Choroid plexus epithelial cell (primary cell): ENCODE measurements around the gene CCNK.

Source experiments
- DNase-seq: peaks from one replicate; pipeline ENCODE4 v3.0.0-alpha.2; 2010; ENCODE audit warnings: low read depth
- H3K4me3 ChIP-seq: 2 replicates; pipeline ENCODE4 v1.5.1; 2011; ENCODE audit warnings: low read depth, mild to moderate bottlenecking, control low read depth, low read length, moderate library complexity
- CTCF ChIP-seq: conservative IDR thresholded peaks from 2 replicates; pipeline ENCODE4 v1.5.1; 2011; ENCODE audit warnings: low read depth, mild to moderate bottlenecking, control low read depth, inconsistent platforms, low read length, moderate library complexity

CCNK gene

GRCh38 chr14:99452968-99453367 lies 28.2 kb upstream of the CCNK start:
- DNase-seq = no peak
- no peak for TF ChIP-seq CTCF
- no peak overlapping the region for H3K4me3 ChIP-seq

- no peak overlapping the region for H3K4me3 ChIP-seq
- TF ChIP-seq CTCF = no peak
- DNase-seq = peak; percentile 30
These were observed 27.0 kb upstream of the CCNK start for GRCh38 chr14:99454246-99454645.

- DNase-seq = no peak
- no peak for TF ChIP-seq CTCF
- H3K4me3 ChIP-seq = no peak overlapping the region
These were observed 21.6 kb upstream of the CCNK start for GRCh38 chr14:99459481-99460100.

DNA sequence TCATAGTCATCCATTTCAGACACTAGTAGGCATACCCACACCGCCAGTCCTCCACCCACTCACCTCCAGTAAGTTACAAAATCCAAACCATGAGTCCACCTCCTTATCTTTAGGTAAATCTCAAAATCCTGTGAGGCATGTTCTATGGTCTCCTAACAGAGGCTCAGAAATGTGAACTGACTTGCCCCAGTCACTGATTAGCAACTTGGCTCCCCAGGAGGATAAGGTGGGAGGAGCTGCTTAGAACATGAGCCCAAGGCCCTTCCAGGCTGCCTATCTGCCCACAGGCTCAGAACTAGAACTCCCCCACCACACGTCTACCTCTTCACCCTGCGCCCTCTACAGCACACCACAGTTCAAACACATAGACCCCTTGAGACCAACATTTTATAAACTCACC lies 20.4 kb upstream of the CCNK start:
- DNase-seq = peak; percentile 15
- no peak for TF ChIP-seq CTCF
- H3K4me3 ChIP-seq = no peak overlapping the region

DNA sequence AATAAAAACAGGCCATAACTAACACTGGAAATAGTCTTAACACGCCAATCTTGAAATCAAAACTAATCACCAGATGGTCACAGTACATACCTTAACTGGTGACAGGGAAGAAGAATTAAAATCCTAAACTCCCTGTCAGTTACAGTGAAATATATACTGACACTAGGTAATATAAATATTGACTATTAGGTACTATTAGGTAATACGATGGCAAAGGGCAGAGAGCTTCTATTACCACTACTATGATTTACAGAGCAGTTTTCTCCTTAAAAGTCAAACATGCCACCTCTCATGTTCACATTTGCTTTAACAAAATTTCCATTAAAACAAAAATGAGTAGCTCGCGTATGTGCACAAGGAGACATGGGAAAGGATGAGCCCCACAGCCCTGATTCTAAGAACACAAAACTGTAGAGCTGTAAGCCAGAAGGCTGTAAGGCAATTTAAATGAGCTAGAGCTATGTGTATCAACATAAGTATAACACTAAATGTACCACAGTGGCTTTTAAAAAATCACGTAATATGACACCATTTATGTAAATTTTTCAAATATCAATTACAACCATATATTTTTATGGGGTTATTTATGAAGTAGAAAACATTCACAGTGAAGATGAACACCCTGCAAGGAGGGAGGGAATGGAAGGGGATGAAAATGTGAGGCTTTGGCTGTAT lies 19.7 kb upstream of the CCNK start:
- TF ChIP-seq CTCF = no peak
- H3K4me3 ChIP-seq = no peak overlapping the region
- no peak for DNase-seq

GRCh38 chr14:99462210-99462609 lies 19.0 kb upstream of the CCNK start:
- TF ChIP-seq CTCF = no peak
- H3K4me3 ChIP-seq = no peak overlapping the region
- DNase-seq = no peak

DNA sequence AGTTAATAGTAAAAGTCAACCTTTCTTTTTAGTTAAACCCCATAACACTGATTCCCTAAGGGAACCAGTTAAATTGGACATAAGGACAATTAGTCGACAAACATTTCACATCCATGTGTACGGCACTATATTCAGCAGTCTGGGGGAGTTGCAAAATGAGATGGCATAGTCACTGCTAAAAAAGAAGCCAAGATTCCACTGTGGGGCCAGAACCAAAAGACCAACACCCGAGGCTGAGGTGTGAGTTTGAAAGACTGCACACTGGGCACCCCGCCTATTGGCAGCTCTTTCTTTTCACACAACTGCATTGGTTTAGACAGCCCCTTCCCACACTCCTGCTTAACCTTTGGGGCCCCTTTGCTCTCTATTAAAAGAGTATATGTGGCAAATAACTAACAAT lies 17.2 kb upstream of the CCNK start:
- H3K4me3 ChIP-seq = no peak overlapping the region
- TF ChIP-seq CTCF = no peak

More for the DNA sequence above, 17.2 kb upstream of the CCNK start:
- no peak for DNase-seq
